ENCODE measurements around the gene LRRC15.

Gene LRRC15

GRCh38 chr3:194369522-194370279 lies at the start of gene LRRC15:
TSS of gene LRRC15 (minus strand) at chr3:194369743. CDS start at chr3:194361043, 8,700 bp downstream.
- ChIA-PET POLR2A (no interaction called here), CTCF (interaction anchor here (1.3 kb wide), 1 partner anchor 26 kb away, joined by 6 read pairs; no protein-coding TSS in a partner anchor)
- no peak for DNase-seq (ENCODE audit: extremely low spot score)
- no peak for TF ChIP-seq CTCF (IDR thresholded peaks at IDR 0.05; ENCODE audit: control extremely low read depth, extremely low read depth, low read depth, missing control alignments)

GRCh38 chr3:194418671-194419070 lies 49.1 kb upstream of the LRRC15 start:
- TF ChIP-seq CTCF (IDR thresholded peaks at IDR 0.05; ENCODE audit: control extremely low read depth, extremely low read depth, low read depth, missing control alignments): no peak
- no peak for DNase-seq (ENCODE audit: extremely low spot score)
- ChIA-PET CTCF (interaction anchor here (1.8 kb wide), 1 partner anchor 53 kb away, joined by 4 read pairs; no protein-coding TSS in a partner anchor), POLR2A (no interaction called here)

GRCh38 chr3:194407423-194407822 lies 37.9 kb upstream of the LRRC15 start:
- ChIA-PET POLR2A (no interaction called here), CTCF (interaction anchor here (1.0 to 5.1 kb wide), 8 partner anchors 11 to 627 kb away, joined by 3 to 26 read pairs (median 4); no protein-coding TSS in a partner anchor)
- DNase-seq (ENCODE audit: extremely low spot score): no peak
- no peak for TF ChIP-seq CTCF (IDR thresholded peaks at IDR 0.05; ENCODE audit: control extremely low read depth, extremely low read depth, low read depth, missing control alignments)

- no peak for DNase-seq (ENCODE audit: extremely low spot score)
- no peak for TF ChIP-seq CTCF (IDR thresholded peaks at IDR 0.05; ENCODE audit: control extremely low read depth, extremely low read depth, low read depth, missing control alignments)
- ChIA-PET POLR2A (no interaction called here), CTCF (interaction anchor here (1.1 to 5.1 kb wide), 7 partner anchors 9 to 297 kb away, joined by 3 to 26 read pairs (median 6); no protein-coding TSS in a partner anchor)
These were observed 36.2 kb upstream of the LRRC15 start for GRCh38 chr3:194405766-194406165.

GRCh38 chr3:194404365-194405140 lies 35.0 kb upstream of the LRRC15 start:
- DNase-seq (ENCODE audit: extremely low spot score): no peak
- peak; percentile 57 for TF ChIP-seq CTCF (IDR thresholded peaks at IDR 0.05; ENCODE audit: control extremely low read depth, extremely low read depth, low read depth, missing control alignments)
- POLR2A ChIA-PET: no interaction called here
- CTCF ChIA-PET: interaction anchor here (0.6 to 5.1 kb wide), 11 partner anchors 8 to 295 kb away, joined by 3 to 26 read pairs (median 5); no protein-coding TSS in a partner anchor

GRCh38 chr3:194401868-194402329 lies 32.4 kb upstream of the LRRC15 start:
- ChIA-PET POLR2A (no interaction called here), CTCF (interaction anchor here (1.5 to 1.6 kb wide), 2 partner anchors 9 to 58 kb away, joined by 3 to 4 read pairs; no protein-coding TSS in a partner anchor)
- no peak for DNase-seq (ENCODE audit: extremely low spot score)
- TF ChIP-seq CTCF (IDR thresholded peaks at IDR 0.05; ENCODE audit: control extremely low read depth, extremely low read depth, low read depth, missing control alignments): no peak

Data from GM10248 (cell line).